GM12872 (cell line): Measurements from ENCODE around the gene PLCB4.

Experiments
- TF ChIP-seq, protein P1 (sequence below): IDR thresholded peaks from 3 replicates; pipeline ENCODE4 v1.5.1; 2011; ENCODE audit warnings: low read depth, mild to moderate bottlenecking, low read length, moderate library complexity; ENCODE audit not compliant: insufficient read depth

PLCB4 gene

DNA sequence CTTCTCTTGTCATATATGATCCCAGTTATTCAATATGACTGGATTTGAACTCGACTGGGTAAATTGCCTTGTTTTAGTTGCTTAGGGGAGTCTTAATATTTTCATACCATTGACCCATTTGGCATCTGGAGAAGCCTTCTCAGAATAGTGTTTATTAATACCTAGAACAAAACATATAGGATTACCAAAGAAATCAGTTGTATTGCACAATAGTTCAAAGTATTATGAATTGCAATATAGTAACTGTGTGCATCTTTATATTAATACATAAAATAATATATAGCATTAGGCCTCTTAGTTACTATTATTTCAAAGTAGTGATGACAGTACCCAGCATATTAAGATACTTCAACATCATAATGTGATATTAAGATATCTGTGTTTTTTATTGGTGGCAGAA, 177.8 kb downstream of the PLCB4 start:
- TF ChIP-seq, protein P1, sequence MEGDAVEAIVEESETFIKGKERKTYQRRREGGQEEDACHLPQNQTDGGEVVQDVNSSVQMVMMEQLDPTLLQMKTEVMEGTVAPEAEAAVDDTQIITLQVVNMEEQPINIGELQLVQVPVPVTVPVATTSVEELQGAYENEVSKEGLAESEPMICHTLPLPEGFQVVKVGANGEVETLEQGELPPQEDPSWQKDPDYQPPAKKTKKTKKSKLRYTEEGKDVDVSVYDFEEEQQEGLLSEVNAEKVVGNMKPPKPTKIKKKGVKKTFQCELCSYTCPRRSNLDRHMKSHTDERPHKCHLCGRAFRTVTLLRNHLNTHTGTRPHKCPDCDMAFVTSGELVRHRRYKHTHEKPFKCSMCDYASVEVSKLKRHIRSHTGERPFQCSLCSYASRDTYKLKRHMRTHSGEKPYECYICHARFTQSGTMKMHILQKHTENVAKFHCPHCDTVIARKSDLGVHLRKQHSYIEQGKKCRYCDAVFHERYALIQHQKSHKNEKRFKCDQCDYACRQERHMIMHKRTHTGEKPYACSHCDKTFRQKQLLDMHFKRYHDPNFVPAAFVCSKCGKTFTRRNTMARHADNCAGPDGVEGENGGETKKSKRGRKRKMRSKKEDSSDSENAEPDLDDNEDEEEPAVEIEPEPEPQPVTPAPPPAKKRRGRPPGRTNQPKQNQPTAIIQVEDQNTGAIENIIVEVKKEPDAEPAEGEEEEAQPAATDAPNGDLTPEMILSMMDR = no peak

GRCh38 chr20:9250511-9250910, 181.6 kb downstream of the PLCB4 start:
- TF ChIP-seq, protein P1 = no peak

GRCh38 chr20:9253006-9253539, 184.2 kb downstream of the PLCB4 start:
- TF ChIP-seq, protein P1 = no peak

DNA sequence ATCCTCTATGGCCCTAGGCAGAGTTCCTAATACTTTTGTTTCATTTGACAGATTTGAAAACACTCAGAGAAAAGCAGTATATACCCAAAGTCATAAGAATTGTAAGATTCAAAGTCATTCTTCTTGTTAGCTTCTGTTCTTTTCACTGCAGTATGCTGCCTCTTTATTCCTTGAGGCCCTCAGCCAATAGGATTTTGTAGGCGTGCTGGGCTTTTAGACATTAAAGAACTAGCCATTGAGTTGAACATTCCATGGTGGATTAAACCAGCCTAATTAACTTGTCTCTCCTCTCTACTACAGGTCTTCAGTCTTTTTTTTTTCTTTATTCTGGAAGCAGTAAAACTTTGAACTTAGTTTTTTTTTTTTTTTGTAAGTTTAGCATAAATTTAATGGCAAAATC, 186.3 kb downstream of the PLCB4 start:
- TF ChIP-seq, protein P1 = no peak

DNA sequence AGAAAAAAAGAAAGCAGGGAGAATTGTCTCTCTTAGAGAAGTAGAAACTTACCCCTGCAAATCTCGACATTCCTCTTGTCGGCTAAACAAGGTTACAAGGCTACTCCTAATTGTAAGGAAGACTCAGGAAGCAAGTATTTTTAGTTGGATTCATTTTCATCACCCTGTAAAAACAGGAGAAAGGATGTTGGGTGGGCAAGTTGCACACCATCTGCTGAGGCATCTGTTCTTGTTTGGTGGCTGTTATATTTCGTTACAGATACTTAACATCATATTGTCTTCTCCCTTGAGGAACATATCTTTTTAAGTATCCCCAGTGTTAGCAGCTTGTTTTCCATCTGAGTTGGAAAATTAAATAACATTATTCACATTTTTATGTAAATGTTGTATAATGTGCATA, 187.5 kb downstream of the PLCB4 start:
- TF ChIP-seq, protein P1 = no peak

GRCh38 chr20:9258901-9259300, 190.0 kb downstream of the PLCB4 start:
- TF ChIP-seq, protein P1 = no peak

DNA sequence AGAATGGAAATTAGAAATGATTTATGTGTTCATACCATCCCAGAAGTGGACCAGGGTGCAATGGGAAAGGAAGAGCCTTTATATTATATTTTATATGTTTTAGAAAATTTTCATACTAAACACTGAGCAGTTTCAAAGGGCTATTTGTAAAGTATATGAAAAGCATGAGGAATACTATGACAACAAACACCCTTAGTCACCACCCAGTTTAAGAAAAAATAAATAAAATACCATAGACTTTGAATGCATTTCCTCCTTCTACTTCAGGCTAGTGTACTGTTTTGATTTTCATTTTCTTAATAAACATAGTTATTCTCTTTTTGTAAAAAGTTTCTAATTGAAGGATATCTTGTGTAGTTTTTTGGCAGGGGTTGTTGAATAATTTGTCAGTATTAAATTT, 191.1 kb downstream of the PLCB4 start:
- TF ChIP-seq, protein P1 = no peak
